Stimulated activated CD8-positive, alpha-beta memory T cell treated with anti-CD3 and anti-CD28 coated beads, Interleukin-2, amount 100 ng/mL, for 48 hours (primary cell): ENCODE measurements around the gene C16orf95.
"Not testable (repeated sequence)": the region's sequence is repeated elsewhere in the genome, so short reads cannot be mapped to it uniquely, and the experiment has no call there.

Source experiments
- DNase-seq, 2 donors: peaks; one replicate each; pipeline ENCODE4 v3.0.0-alpha.2; 2020; ENCODE audit warnings: low read depth in 2 of 2

Gene C16orf95

GRCh38 chr16:87288753-87289362 is 28.3 kb downstream of the C16orf95 start:
- DNase-seq = no peak

GRCh38 chr16:87286839-87287626 is 30.2 kb downstream of the C16orf95 start:
- DNase-seq = no peak

GRCh38 chr16:87284183-87284582 is 33.0 kb downstream of the C16orf95 start:
- no peak for DNase-seq

- DNase-seq = no peak
Measured at GRCh38 chr16:87279094-87279658, 38.0 kb downstream of the C16orf95 start.

- DNase-seq = peak; percentile 34 to 44
Measured at GRCh38 chr16:87278191-87279093, 38.8 kb downstream of the C16orf95 start.

- DNase-seq = no peak
Measured at GRCh38 chr16:87276924-87277323, 40.3 kb downstream of the C16orf95 start.

- no peak for DNase-seq
Measured at GRCh38 chr16:87276091-87276701, 41.0 kb downstream of the C16orf95 start.

GRCh38 chr16:87274794-87275193 is 42.4 kb downstream of the C16orf95 start:
- DNase-seq = no peak

- no peak for DNase-seq
Measured at GRCh38 chr16:87273471-87274030, 43.6 kb downstream of the C16orf95 start.

GRCh38 chr16:87271256-87271655 is 45.9 kb downstream of the C16orf95 start:
- DNase-seq = no peak

- no peak for DNase-seq
Measured at GRCh38 chr16:87267566-87267965, 49.6 kb downstream of the C16orf95 start.

- DNase-seq = no peak
Measured at GRCh38 chr16:87266846-87267245, 50.3 kb downstream of the C16orf95 start.

- no peak for DNase-seq
Measured at GRCh38 chr16:87265261-87265660, 51.9 kb downstream of the C16orf95 start.

GRCh38 chr16:87264634-87265033 is 52.6 kb downstream of the C16orf95 start:
- no peak for DNase-seq

- DNase-seq = no peak
Measured at GRCh38 chr16:87263418-87264052, 53.7 kb downstream of the C16orf95 start.

- DNase-seq = no peak
Measured at GRCh38 chr16:87259431-87259830, 57.8 kb downstream of the C16orf95 start.

- DNase-seq = not testable (repeated sequence)
Measured at GRCh38 chr16:87258653-87259052, 58.5 kb downstream of the C16orf95 start.

- DNase-seq = no peak
Measured at GRCh38 chr16:87255866-87256265, 61.3 kb downstream of the C16orf95 start.

- DNase-seq = no peak
Measured at GRCh38 chr16:87254734-87255133, 62.5 kb downstream of the C16orf95 start.

GRCh38 chr16:87254296-87254695 is 62.9 kb downstream of the C16orf95 start:
- DNase-seq = no peak

- no peak for DNase-seq
Measured at GRCh38 chr16:87253536-87253935, 63.7 kb downstream of the C16orf95 start.
